Body of pancreas (tissue), 4 donors: ENCODE measurements around the gene ATP13A3. TPM values are rescaled to one million over a fixed set of nuclear protein-coding genes. Genes with fewer than 3 reads are reported as not detected.

ENCODE experiments used
- ATAC-seq: fragments of 150-250 bp; one replicate; pipeline ENCODE4 v1.9.1; 2016
- DNase-seq, 4 donors: peaks; one replicate each; pipeline ENCODE4 v3.0.0-alpha.2; 2019
- H3K27ac ChIP-seq, 4 donors: fragments of 200-600 bp; sonication (generic); 1 replicate in 3 of 4; 2 replicates in 1 of 4; pipeline versions ENCODE4 v1.5.1 to v1.6.1; 2016 to 2019; ENCODE audit warnings: mild to moderate bottlenecking in 1 of 4, mixed read lengths in 1 of 4, moderate library complexity in 1 of 4
- H3K27me3 ChIP-seq, 2 donors: fragments of 200-600 bp; sonication (generic); one replicate each; pipeline ENCODE4 v1.6.0; 2016; ENCODE audit warnings: mild to moderate bottlenecking in 1 of 2
- H3K36me3 ChIP-seq, 2 donors: fragments of 200-600 bp; sonication (generic); replicated peaks in 1 of 2; 2 replicates each; pipeline ENCODE4 v1.5.1; 2016; ENCODE audit warnings: low read depth in 2 of 2; ENCODE audit not compliant: insufficient read depth in 1 of 2
- H3K4me1 ChIP-seq: fragments of 200-600 bp; sonication (generic); one replicate; pipeline ENCODE4 v1.6.0; 2016
- H3K4me3 ChIP-seq, 2 donors: fragments of 200-600 bp; sonication (generic); 1 replicate in 1 of 2; 2 replicates in 1 of 2; pipeline ENCODE4 v1.5.1; 2016 to 2019
- H3K9me3 ChIP-seq, 3 donors: fragments of 200-600 bp; sonication (generic); 1 replicate in 2 of 3; 2 replicates in 1 of 3; pipeline ENCODE4 v1.5.1; 2016
- POLR2A ChIP-seq, 3 donors: fragments of 450-650 bp; IDR thresholded peaks; one replicate each; pipeline ENCODE4 v1.6.1; 2016; ENCODE audit warnings: antibody characterized with exemption in 3 of 3, mild to moderate bottlenecking in 2 of 3
- WGBS, 2 donors: methylation state at CpG; one replicate each; pipeline ENCODE4 v1.1.5; 2017; 5-methylcytosine and 5-hydroxymethylcytosine counted together
- intact Hi-C: fragments of 100-400 bp; cut with DNase I; formaldehyde crosslinking; loops from one replicate; pipeline ENCODE4 v1.15.1; 2023
- total RNA-seq, 2 donors: library from RNA; depleted of rRNA; stranded (reverse); fragments of >200 nt; gene quantifications; one replicate each; pipeline ENCODE4 v1.1.0, GENCODE V29; 2016
- TF ChIP-seq, protein P1 (sequence below), 7 experiments: fragments of 450-650 bp in 4 of 7; fragments of 200-600 bp in 3 of 7; sonication (generic) in 3 of 7; IDR thresholded peaks; one replicate each; pipeline ENCODE4 v1.5.1; 2016 to 2019; ENCODE audit warnings: antibody characterized with exemption in 7 of 7

The ATP13A3 gene
- total RNA-seq, 2 donors from 2014 or later, result 35.6 to 56.0 TPM

DNA sequence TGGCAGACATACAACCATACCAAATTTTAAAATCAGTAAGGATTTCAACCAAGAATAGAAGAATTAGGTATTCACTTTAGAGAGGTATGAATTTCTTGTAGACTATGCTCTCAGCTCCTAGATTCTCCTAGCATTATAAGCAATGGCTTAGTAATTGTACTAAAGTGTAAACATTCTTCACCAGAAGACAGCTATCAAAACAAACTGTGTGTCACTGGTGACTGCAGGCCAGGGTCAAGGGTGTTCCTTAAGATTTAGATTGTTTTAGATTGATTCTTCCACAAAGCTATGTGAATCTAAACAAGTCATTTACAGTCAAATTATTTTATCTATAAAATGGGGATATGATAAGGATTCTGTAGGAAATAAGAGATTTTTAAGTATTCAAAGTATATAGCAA lies 64.6 kb downstream of the ATP13A3 start:
- ATAC-seq, result no peak
- no peaks in the 10 kb centered on the region for H3K4me1 ChIP-seq
- DNase-seq, result no peak
- peaks cover 0 to 15% of the 10 kb centered on the region in 2 donors for H3K36me3 ChIP-seq
- intact Hi-C loops, result no loop called here
- no peaks in the 10 kb centered on the region for H3K27me3 ChIP-seq
- H3K9me3 ChIP-seq, result no peaks in the 10 kb centered on the region
- H3K27ac ChIP-seq, result no peak overlapping the region
- no peak for TF ChIP-seq POLR2A (IDR thresholded peaks at IDR 0.05)
- TF ChIP-seq, protein P1, sequence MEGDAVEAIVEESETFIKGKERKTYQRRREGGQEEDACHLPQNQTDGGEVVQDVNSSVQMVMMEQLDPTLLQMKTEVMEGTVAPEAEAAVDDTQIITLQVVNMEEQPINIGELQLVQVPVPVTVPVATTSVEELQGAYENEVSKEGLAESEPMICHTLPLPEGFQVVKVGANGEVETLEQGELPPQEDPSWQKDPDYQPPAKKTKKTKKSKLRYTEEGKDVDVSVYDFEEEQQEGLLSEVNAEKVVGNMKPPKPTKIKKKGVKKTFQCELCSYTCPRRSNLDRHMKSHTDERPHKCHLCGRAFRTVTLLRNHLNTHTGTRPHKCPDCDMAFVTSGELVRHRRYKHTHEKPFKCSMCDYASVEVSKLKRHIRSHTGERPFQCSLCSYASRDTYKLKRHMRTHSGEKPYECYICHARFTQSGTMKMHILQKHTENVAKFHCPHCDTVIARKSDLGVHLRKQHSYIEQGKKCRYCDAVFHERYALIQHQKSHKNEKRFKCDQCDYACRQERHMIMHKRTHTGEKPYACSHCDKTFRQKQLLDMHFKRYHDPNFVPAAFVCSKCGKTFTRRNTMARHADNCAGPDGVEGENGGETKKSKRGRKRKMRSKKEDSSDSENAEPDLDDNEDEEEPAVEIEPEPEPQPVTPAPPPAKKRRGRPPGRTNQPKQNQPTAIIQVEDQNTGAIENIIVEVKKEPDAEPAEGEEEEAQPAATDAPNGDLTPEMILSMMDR (IDR thresholded peaks at IDR 0.05), result no peak
- H3K4me3 ChIP-seq, result no peak overlapping the region

DNA sequence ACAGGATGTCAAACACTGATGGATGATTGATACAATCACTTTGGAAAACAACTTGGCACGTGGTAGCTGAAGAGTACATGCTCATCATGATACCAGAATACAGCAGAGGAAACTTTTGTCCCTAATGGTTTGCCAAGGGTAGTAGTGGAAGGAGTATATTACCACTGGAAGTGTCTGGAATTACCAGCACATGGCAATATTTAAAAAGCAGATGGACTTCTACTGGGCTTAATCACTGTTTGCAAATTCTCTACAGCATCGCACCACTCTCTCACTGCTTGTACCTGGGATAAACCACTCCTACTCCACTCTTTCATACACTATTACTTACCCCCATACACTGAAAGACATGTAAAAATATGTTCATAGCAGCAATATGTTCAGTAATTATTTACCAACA lies 68.1 kb downstream of the ATP13A3 start:
- 92 to 94% methylated on average over 2 of the region's 2 CpGs for WGBS, 2 donors
- TF ChIP-seq, protein P1 (IDR thresholded peaks at IDR 0.05), result no peak
- TF ChIP-seq POLR2A (IDR thresholded peaks at IDR 0.05), result no peak

DNA sequence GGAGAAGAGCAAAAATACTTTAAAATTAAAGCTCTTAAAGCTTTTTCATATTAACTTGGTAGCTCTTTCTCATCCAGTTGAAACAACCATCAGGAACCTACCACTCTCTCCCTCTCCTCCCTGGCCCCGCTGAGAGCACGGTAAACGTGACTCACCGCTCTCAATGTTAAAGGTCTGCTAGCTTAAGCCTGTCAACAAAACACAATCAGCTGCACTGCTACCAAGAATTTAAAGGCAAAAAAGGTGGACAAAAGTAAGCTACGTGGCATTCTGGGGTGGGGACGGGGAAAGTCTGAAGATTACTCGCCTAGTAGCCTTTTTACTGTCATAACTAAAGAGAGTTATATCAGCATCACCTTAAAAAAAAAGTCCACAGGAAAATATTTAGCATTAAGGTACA lies 79.4 kb downstream of the ATP13A3 start:
- Histone ChIP-seq H3K27me3 (no peaks in the 10 kb centered on the region), H3K36me3 (peaks cover 0 to 2% of the 10 kb centered on the region in 2 donors), H3K27ac (no peak overlapping the region), H3K9me3 (no peaks in the 10 kb centered on the region), H3K4me3 (no peak overlapping the region), H3K4me1 (no peaks in the 10 kb centered on the region)
- TF ChIP-seq, protein P1 (IDR thresholded peaks at IDR 0.05), result no peak
- no peak for TF ChIP-seq POLR2A (IDR thresholded peaks at IDR 0.05)
- ATAC-seq (no peak), DNase-seq (no peak)
- intact Hi-C loops, result no loop called here
- WGBS, 2 donors, result 88 to 94% methylated on average over 7 of the region's 7 CpGs

More for the DNA sequence above, 68.1 kb downstream of the ATP13A3 start:
- H3K4me3 ChIP-seq, result no peak overlapping the region
- H3K27ac ChIP-seq, result no peak overlapping the region
- ATAC-seq (no peak), DNase-seq (no peak)
- H3K36me3 ChIP-seq, result peaks cover 0 to 4% of the 10 kb centered on the region in 2 donors
- H3K9me3 ChIP-seq, result no peaks in the 10 kb centered on the region
- intact Hi-C loops, result no loop called here
- H3K4me1 ChIP-seq, result no peaks in the 10 kb centered on the region
- H3K27me3 ChIP-seq, result no peaks in the 10 kb centered on the region

DNA sequence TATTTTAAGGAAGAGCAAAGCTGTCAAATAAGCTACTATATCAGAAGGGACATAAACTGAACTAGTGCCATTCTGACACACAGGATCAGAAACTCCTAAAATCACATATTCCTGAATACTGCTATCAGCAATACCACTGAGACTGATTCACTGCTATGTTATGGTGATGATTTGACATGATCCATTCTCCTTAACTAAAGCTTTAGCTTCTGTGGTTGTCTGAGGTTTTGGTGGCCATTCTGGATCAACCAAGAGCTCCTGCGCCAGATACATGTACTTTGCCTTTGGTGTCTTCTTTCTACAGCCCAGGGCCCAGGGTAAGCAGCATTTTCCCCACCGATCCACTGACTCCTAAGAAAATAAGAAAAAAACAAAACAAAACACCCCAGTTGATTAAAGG lies 81.0 kb downstream of the ATP13A3 start:
- TF ChIP-seq POLR2A (IDR thresholded peaks at IDR 0.05), result no peak
- TF ChIP-seq, protein P1 (IDR thresholded peaks at IDR 0.05), result no peak
- ATAC-seq, result no peak
- intact Hi-C loops, result no loop called here
- Histone ChIP-seq H3K27ac (no peak overlapping the region), H3K4me3 (no peak overlapping the region), H3K36me3 (peaks cover 0 to 2% of the 10 kb centered on the region in 2 donors), H3K9me3 (no peaks in the 10 kb centered on the region), H3K27me3 (no peaks in the 10 kb centered on the region), H3K4me1 (no peaks in the 10 kb centered on the region)
- 83 to 100% methylated on average over 2 of the region's 2 CpGs for WGBS, 2 donors
- no peak for DNase-seq

DNA sequence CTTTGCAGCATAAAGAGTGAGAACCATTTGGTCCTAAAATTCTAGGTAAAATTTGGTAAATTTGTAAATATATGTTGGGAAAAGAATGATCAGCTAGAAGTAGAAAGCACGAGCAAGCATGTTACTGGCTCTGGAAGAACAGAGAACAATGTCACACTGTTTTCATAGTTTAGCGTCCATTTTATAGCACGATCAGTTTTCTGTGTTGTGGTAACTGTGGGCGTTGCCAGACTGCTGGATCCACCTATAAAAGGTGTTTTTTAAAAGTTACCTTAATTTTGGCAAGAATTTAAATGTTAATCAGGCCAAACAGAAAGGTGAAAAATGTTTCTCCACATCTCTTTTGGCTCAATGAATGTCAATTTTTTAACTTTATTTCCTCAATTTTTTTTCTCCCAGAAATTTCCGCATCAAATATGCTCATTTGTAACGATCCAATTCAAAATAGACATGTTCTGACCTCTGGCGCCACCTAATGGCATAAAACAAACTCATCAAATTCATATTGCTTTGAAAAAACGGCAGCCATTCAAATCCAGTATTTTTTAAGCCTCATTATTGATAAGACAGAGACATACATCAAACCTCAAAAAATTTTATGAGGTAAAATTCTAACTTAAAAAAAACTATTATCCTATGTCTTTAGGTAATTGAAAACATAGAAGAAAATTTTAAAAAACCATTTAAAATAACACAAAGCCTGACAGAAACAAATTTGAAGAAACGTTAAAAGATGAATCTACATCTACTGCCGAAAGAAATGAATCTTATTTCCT lies 82.2 kb downstream of the ATP13A3 start:
- peaks cover 0 to 2% of the 10 kb centered on the region in 2 donors for H3K36me3 ChIP-seq
- no peaks in the 10 kb centered on the region for H3K9me3 ChIP-seq
- intact Hi-C loops, result loop anchor here (5.0 kb wide), 1 partner anchor 67 kb away; no protein-coding TSS in a partner anchor
- H3K4me3 ChIP-seq, result no peak overlapping the region
- no peaks in the 10 kb centered on the region for H3K27me3 ChIP-seq
- TF ChIP-seq, protein P1 (IDR thresholded peaks at IDR 0.05), result peak; percentile 29 to 73 (median 64)
- no peak for TF ChIP-seq POLR2A (IDR thresholded peaks at IDR 0.05)
- peak overlapping the region in 1 of 4 donors; percentile 57 for H3K27ac ChIP-seq
- WGBS, 2 donors, result 29% methylated on average over 10 of the region's 10 CpGs
- H3K4me1 ChIP-seq, result no peaks in the 10 kb centered on the region
- peak; percentile 50 for ATAC-seq
- peak; percentile 41 to 56 (median 46) for DNase-seq
